ENCODE measurements around the gene GTF2B. TPM values are rescaled to one million over a fixed set of nuclear protein-coding genes. Genes with fewer than 3 reads are reported as not detected.
"Not testable (repeated sequence)": the region's sequence is repeated elsewhere in the genome, so short reads cannot be mapped to it uniquely, and the experiment has no call there.

Gene GTF2B, protein sequence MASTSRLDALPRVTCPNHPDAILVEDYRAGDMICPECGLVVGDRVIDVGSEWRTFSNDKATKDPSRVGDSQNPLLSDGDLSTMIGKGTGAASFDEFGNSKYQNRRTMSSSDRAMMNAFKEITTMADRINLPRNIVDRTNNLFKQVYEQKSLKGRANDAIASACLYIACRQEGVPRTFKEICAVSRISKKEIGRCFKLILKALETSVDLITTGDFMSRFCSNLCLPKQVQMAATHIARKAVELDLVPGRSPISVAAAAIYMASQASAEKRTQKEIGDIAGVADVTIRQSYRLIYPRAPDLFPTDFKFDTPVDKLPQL
- total RNA-seq: 10 to 100 TPM; 37.5 to 65.6 (median 50.1) TPM

DNA sequence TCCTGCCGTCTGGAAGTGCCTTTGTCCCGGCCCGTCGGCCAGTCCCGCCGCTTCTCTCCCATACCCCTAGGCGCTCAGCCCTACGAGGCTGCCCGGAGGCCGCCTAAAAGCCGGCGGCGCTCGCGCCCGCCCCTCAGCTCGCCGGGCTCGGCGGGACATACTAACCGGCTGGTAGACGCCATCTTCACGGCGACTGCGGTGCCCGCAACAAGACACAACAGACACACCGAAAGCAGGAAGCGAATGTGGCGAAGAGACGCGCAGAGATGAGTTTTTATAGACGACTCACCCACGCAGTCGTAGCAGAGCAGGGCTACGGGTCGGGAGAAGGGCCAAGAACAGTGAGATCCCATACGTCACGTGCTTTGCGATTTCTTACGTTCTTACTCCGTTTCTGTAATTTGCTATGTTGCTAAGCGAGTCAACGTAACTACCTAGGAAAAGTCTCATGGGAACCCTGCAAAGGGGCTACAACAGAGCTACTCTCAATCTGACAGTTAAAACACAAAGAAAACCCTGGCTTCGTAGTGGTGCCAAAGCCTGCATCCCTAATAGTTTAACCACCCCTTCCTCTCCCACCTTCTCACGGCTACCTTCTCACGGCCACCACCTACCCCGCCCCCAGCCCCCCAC is at the start of gene GTF2B:
TSS of gene GTF2B (minus strand) at position 250 of the 633 bp plus-strand sequence. CDS start at position 182, 68 bp downstream.
- ATAC-seq (replicated peaks in 6 of 8): peak; percentile 84 to 94 (median 88)

DNA sequence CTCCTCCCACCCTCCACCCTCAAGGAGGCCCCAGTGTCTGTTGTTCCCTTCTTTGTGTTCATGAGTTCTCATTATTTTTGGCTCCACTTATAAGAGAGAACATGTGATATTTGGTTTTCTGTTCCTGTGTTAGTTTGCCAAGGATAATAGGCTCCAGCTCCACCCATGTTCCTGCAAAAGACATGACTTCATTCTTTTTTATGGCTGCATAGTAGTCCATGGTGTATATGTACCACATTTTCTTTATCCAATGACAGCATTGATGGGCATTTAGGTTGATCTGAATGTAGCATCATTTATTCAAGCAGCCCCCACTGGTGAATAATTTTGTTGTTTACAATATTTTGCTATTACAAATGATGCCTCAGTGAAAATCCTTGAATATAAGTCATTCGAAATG is 47.2 kb upstream of the GTF2B start:
- H3K4me3 ChIP-seq; in situ Hi-C loops (cut with MboI; ENCODE audit: low pct_unique_long_range_greater_than_20kb in 2 of 9, low sequenced_read_pairs in 9 of 9, unreplicated experiment in 9 of 9); H3K4me1 ChIP-seq (replicated peaks in 1 of 2); H3K27ac ChIP-seq; ATAC-seq (replicated peaks in 6 of 8): not testable (repeated sequence)
- 88 to 100% (median 100%) methylated on average over 1 of the region's 1 CpG; no CpG with 5 or more reads in 2 of the 10 experiments for WGBS, 10 experiments

More for the DNA sequence above, at the start of gene GTF2B:
- 1 to 13% (median 2%) methylated on average over 8 to 22 of the region's 47 CpGs; no CpG with 5 or more reads in 6 of the 10 experiments for WGBS, 10 experiments
- Histone ChIP-seq H3K27ac (peak within 1 kb of the TSS; percentile 87 to 90), H3K4me3 (peak within 1 kb of the TSS; percentile 67 to 94 (median 84)), H3K4me1 (replicated peaks in 1 of 2) (peaks cover 13 to 25% of the 10 kb centered on the region in 2 donors)
- in situ Hi-C loops (cut with MboI; ENCODE audit: low pct_unique_long_range_greater_than_20kb in 2 of 9, low sequenced_read_pairs in 9 of 9, unreplicated experiment in 9 of 9): no loop called here

DNA sequence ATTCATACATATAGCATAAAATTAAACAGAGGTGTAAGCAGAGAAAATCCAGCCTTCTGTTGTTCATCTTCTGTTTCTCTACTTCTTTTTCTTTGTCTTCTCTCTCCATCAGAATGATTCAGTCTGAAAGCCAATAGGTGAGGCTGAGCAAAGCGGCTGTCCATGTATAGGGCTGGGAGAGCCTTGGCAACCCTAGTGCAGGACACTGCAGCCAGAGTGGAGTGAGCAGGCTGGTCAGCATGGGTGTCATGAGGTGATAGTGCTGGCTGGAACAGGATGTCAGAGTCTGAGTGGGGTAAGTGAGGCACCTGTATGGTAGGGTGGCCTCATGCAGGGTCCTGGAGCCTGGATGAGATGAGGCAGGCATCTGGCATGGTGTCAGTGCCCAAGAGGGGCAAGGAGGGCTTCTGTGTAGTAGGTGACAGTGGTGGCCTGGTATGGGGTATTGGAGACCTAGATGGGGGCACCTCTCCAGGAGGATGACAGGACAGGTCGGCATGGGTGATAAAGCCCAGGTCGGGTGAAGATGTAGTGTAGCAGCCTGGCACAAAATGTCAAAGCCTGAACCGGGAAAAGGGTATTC is 45.5 kb upstream of the GTF2B start:
- ATAC-seq (replicated peaks in 6 of 8): peak in 2 of 8 experiments; percentile 11 to 28
- H3K4me3 ChIP-seq: no peak overlapping the region
- 20 to 100% (median 86%) methylated on average over 1 to 4 of the region's 4 CpGs; no CpG with 5 or more reads in 1 of the 10 experiments for WGBS, 10 experiments
- in situ Hi-C loops (cut with MboI; ENCODE audit: low pct_unique_long_range_greater_than_20kb in 2 of 9, low sequenced_read_pairs in 9 of 9, unreplicated experiment in 9 of 9): no loop called here
- H3K27ac ChIP-seq: no peak overlapping the region
- no peaks in the 10 kb centered on the region for H3K4me1 ChIP-seq (replicated peaks in 1 of 2)

DNA sequence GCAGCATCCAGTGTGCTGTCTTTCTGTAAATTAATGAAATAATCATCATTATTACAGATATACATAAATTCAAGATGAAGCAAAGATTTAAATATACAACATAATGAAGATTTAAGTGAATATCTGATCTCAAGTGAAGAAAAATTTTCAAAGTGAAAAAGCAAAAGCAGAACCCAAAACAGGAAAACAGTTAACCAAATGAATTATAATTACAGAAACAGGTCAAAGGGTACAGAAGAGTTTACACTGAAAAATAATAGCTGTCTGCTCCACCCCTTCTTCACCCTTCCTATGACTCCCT is 44.8 kb upstream of the GTF2B start:
- H3K4me1 ChIP-seq (replicated peaks in 1 of 2): no peaks in the 10 kb centered on the region
- no peak overlapping the region for H3K4me3 ChIP-seq
- peak in 1 of 8 experiments; percentile 25 for ATAC-seq (replicated peaks in 6 of 8)
- H3K27ac ChIP-seq: no peak overlapping the region
- in situ Hi-C loops (cut with MboI; ENCODE audit: low pct_unique_long_range_greater_than_20kb in 2 of 9, low sequenced_read_pairs in 9 of 9, unreplicated experiment in 9 of 9): no loop called here

DNA sequence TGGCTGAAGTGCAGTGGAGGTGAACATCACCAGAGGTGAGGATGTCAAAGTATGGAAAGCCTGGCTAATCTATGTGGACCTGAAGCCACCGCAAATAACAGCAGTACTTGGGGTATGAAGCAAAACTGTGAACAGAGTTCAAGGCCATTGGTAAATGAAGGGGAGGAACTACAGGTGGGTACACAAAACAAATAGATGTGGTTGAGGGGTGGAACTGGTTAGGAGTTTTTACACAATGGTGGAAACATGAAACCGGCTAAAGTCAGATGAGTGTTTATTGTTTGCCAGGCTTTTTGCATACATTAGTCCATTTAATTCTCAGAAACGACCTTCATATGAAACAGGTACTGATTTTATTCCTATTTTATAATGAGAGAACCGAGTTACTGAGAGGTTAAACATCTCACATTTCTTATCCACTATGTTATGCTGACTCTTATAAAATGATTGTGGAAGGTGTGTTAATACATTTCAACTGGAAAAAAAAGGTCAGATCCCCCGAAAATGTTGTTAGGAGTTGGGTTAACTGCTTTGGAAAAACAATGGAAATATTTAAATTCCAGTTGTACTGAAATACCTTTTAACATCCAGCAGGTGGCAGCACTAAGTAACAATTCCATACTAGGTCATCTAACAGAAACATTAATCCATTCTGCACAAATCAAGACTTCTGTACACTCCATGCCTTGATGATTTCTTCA is 44.3 kb upstream of the GTF2B start:
- ATAC-seq (replicated peaks in 6 of 8): peak in 5 of 8 experiments; percentile 29 to 53 (median 47)
- Histone ChIP-seq H3K4me3 (no peak overlapping the region), H3K27ac (no peak overlapping the region), H3K4me1 (replicated peaks in 1 of 2) (no peaks in the 10 kb centered on the region)
- in situ Hi-C loops (cut with MboI; ENCODE audit: low pct_unique_long_range_greater_than_20kb in 2 of 9, low sequenced_read_pairs in 9 of 9, unreplicated experiment in 9 of 9): no loop called here
- 35 to 73% (median 52%) methylated on average over 2 to 5 of the region's 5 CpGs for WGBS, 10 experiments

DNA sequence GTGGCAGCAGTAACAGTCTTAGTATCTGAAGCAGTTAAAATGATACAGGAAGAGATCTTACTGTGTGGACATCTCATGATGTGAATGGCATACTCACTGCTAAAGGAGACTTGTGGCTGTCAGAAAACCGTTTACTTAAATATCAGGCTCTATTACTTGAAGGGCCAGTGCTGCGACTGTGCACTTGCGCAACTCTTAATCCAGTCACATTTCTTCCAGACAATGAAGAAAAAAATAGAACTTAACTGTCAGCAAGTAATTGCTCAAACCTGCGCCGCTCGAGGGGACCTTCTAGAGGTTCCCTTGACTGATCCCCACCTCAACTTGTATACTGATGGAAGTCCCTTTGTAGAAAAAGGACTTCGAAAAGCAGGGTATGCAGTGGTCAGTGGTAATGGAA is 38.8 kb upstream of the GTF2B start:
- ATAC-seq (replicated peaks in 6 of 8); in situ Hi-C loops (cut with MboI; ENCODE audit: low pct_unique_long_range_greater_than_20kb in 2 of 9, low sequenced_read_pairs in 9 of 9, unreplicated experiment in 9 of 9); H3K27ac ChIP-seq; H3K4me3 ChIP-seq; H3K4me1 ChIP-seq (replicated peaks in 1 of 2): not testable (repeated sequence)
- 94 to 100% (median 98%) methylated on average over 1 to 7 of the region's 7 CpGs; no CpG with 5 or more reads in 2 of the 10 experiments for WGBS, 10 experiments

DNA sequence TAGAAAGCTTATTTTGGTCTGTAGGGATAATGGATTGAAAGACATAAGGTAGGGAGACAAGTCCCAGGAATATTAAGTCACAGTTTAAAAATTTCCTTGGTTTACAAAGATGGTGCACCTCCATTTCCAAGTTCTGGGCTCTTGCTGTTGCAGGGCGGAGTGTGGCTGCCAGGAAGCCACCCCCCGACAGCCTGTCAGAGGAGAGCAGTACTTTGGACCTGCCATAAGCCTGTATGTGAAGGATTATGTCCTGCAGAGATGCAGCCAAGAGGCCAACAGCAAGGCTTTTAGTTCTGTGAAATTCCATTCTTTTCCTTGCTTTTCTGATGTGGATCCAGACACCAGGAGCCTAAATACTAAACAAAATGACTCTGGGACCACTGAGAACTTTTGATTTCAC is 31.9 kb upstream of the GTF2B start:
- no peak for ATAC-seq (replicated peaks in 6 of 8)
- Histone ChIP-seq H3K4me1 (replicated peaks in 1 of 2) (no peaks in the 10 kb centered on the region), H3K4me3 (no peak overlapping the region), H3K27ac (no peak overlapping the region)
- in situ Hi-C loops (cut with MboI; ENCODE audit: low pct_unique_long_range_greater_than_20kb in 2 of 9, low sequenced_read_pairs in 9 of 9, unreplicated experiment in 9 of 9): no loop called here
- 95 to 100% (median 100%) methylated on average over 1 to 2 of the region's 2 CpGs; no CpG with 5 or more reads in 3 of the 10 experiments for WGBS, 10 experiments

DNA sequence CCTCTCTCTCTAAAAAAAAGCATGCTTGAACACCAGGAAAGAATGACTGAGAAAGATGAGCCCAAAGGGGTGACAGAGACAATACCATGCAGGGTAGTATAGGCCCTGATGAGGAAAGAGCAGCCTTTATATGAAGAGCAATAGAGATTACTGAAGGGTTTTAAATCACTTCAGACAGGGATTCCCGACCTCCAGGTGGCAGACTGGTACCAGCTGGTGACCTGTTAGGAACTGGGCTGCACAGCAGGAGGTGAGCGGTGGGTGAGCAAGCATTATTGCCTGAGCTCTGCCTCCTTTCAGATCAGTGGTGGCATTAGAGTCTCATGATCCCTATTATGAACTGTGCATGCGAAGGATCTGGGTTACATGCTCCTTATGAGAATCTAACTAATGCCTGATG is 30.8 kb upstream of the GTF2B start:
- no peak for ATAC-seq (replicated peaks in 6 of 8)
- in situ Hi-C loops (cut with MboI; ENCODE audit: low pct_unique_long_range_greater_than_20kb in 2 of 9, low sequenced_read_pairs in 9 of 9, unreplicated experiment in 9 of 9): no loop called here
- WGBS, 10 experiments: 73 to 100% (median 95%) methylated on average over 1 to 3 of the region's 3 CpGs; no CpG with 5 or more reads in 2 of the 10 experiments
- H3K4me3 ChIP-seq: no peak overlapping the region
- no peak overlapping the region for H3K27ac ChIP-seq
- H3K4me1 ChIP-seq (replicated peaks in 1 of 2): no peaks in the 10 kb centered on the region

DNA sequence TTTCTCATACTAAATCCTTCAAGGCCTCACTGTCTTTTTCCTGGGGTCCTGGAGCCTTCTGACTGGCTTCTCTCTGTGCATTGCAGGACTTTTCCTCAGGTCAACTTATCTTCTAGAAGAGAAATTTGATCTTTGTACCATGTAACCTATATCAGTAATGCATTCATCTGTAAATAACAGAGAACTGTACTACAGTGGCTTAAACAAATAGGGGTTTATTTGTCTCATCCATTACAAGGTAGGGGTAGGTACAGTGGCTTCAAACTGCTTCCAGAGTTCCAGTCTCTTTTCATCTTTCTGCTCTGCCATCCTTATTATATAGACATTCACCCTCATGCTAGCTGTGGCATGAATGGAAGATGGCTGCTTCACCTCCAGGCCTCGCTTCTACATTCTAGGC is 29.5 kb upstream of the GTF2B start:
- Histone ChIP-seq H3K4me1 (replicated peaks in 1 of 2) (no peaks in the 10 kb centered on the region), H3K27ac (no peak overlapping the region), H3K4me3 (no peak overlapping the region)
- 80 to 100% (median 100%) methylated on average over 1 of the region's 1 CpG; no CpG with 5 or more reads in 2 of the 10 experiments for WGBS, 10 experiments
- in situ Hi-C loops (cut with MboI; ENCODE audit: low pct_unique_long_range_greater_than_20kb in 2 of 9, low sequenced_read_pairs in 9 of 9, unreplicated experiment in 9 of 9): no loop called here
- ATAC-seq (replicated peaks in 6 of 8): no peak

DNA sequence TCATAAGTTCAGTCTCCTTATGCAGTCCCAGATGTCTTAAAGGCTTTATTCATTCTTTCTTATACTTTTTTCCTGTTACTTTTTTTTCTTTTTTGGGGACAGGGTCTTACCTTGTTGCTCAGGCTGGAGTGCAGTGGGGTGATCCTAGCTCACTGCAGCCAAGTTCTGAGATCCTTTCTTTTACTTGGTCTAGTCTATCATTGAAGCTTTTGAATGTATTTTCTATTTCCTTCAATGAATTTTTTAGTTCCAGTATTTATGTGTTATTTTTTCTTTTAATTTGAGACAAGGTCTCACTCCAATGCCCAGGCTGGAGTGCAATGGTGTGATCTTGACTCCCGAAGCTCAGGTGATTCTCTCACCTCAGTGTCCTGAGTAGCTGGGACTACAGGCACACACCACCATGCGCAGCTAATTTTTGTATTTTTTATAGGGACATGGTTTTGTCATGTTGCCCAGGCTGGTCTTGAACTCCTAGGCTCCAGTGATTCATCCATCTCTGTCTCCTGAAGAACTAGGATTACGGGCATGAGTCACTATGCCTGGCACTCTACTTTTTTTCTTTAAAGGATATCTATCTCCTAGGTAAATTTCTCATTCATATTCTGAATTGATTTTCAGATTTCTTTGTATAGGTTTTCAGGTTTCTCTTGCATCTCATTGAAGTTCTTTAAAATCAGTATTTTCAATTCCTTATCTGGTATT is 26.1 kb upstream of the GTF2B start:
- 90 to 100% (median 99%) methylated on average over 1 to 3 of the region's 3 CpGs for WGBS, 10 experiments
- no peak overlapping the region for H3K4me3 ChIP-seq
- H3K4me1 ChIP-seq (replicated peaks in 1 of 2): no peaks in the 10 kb centered on the region
- ATAC-seq (replicated peaks in 6 of 8): no peak
- no peak overlapping the region for H3K27ac ChIP-seq
- in situ Hi-C loops (cut with MboI; ENCODE audit: low pct_unique_long_range_greater_than_20kb in 2 of 9, low sequenced_read_pairs in 9 of 9, unreplicated experiment in 9 of 9): no loop called here

DNA sequence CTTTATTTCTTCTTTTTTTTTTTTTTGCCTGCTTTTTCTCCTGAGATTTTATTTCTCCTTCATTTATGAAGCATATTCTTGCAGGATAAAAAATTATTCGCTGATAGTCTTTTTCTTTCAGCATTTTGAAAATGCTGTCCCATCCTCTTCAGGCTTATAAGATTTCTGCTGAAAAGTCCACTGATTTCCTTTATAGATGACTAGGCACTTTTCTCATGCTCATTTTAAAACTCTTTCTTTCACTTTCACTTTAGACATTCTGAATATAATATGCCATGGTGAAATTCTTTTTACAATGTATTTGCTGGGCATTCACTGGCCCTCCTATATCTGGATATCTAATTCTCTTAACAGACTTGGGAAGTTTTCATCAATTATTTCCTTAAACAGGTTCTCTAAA is 25.5 kb upstream of the GTF2B start:
- H3K4me3 ChIP-seq: no peak overlapping the region

DNA sequence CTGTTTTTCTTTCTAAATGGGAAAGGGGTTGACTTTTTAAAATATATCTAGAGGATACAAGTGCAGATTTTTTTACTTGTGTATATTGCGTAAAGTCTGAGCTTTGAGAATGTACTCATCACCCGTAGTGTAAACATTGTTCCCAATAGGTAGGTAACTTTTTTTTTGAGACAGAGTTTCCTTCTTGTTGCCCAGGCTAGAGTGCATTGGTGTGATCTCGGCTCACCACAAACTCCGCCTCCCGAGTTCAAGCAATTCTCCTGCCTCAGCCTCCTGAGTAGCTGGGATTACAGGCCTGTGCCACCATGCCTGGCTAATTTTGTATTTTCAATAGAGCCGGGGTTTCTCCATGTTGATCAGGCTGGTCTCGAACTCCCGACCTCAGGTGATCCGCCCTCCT is 20.4 kb upstream of the GTF2B start:
- H3K4me3 ChIP-seq; ATAC-seq (replicated peaks in 6 of 8); H3K4me1 ChIP-seq (replicated peaks in 1 of 2); in situ Hi-C loops (cut with MboI; ENCODE audit: low pct_unique_long_range_greater_than_20kb in 2 of 9, low sequenced_read_pairs in 9 of 9, unreplicated experiment in 9 of 9); H3K27ac ChIP-seq: not testable (repeated sequence)
- 69 to 100% (median 95%) methylated on average over 1 to 9 of the region's 9 CpGs; no CpG with 5 or more reads in 2 of the 10 experiments for WGBS, 10 experiments

More for the DNA sequence above, 25.5 kb upstream of the GTF2B start:
- in situ Hi-C loops (cut with MboI; ENCODE audit: low pct_unique_long_range_greater_than_20kb in 2 of 9, low sequenced_read_pairs in 9 of 9, unreplicated experiment in 9 of 9): no loop called here
- no peak for ATAC-seq (replicated peaks in 6 of 8)
- H3K27ac ChIP-seq: no peak overlapping the region
- 0 to 100% (median 83%) methylated on average over 1 of the region's 1 CpG; no CpG with 5 or more reads in 1 of the 10 experiments for WGBS, 10 experiments
- H3K4me1 ChIP-seq (replicated peaks in 1 of 2): no peaks in the 10 kb centered on the region
